NCI-H82 treated with DMSO at 0.1 percent for 48 hours (cell line): ENCODE results near the gene TXNDC2.
"Not testable (repeated sequence)": the region's sequence is repeated elsewhere in the genome, so short reads cannot be mapped to it uniquely, and the experiment has no call there.

Experiments used
- DNase-seq: peaks from one replicate; lab custom pipeline; 2025; ENCODE audit not compliant: unreplicated experiment; lab: John Stamatoyannopoulos, UW

Gene TXNDC2

DNA sequence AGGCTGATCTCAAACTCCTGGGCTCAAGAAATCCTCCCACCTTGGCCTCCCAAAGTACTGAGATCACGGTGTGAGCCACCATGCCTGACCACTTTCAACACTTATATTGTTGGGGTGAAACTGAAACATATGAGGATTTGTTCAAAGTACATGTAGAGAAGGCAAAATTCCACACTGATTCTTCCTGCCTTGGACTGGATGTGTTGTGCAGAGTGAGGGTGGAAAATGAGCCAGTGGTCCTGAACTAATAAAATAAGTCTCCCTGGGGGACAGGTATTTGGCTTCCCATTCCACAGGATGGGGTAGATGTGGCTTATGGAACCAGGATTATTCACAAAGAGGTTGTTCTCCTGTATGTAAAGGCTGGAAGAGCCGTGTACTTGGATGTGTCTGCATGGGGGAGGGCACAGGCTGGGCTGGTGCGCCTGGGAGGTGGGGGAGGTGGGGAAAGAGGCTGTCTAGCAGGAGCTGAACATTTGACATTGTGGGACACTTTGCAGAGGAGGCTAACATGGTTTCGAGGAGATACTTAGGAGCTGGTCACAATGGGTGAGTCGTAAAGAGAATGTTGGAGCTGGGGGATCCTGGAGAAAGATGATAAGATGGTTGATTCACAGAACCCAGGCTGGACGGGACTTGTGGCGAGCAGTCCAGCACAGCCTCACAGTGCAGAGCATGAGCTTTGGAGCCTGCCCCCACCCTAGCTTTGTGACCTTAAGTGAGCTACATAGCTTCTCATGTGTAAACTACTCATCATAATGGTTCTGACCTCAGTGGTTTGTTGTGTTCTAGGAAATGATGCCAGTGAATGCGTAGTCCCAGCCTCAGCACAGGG, at the start of gene TXNDC2:
TSS of gene TXNDC2 (plus strand) at position 804 of the 835 bp plus-strand sequence. CDS start 708 bp downstream, outside the sequence.
- no peak for DNase-seq

DNA sequence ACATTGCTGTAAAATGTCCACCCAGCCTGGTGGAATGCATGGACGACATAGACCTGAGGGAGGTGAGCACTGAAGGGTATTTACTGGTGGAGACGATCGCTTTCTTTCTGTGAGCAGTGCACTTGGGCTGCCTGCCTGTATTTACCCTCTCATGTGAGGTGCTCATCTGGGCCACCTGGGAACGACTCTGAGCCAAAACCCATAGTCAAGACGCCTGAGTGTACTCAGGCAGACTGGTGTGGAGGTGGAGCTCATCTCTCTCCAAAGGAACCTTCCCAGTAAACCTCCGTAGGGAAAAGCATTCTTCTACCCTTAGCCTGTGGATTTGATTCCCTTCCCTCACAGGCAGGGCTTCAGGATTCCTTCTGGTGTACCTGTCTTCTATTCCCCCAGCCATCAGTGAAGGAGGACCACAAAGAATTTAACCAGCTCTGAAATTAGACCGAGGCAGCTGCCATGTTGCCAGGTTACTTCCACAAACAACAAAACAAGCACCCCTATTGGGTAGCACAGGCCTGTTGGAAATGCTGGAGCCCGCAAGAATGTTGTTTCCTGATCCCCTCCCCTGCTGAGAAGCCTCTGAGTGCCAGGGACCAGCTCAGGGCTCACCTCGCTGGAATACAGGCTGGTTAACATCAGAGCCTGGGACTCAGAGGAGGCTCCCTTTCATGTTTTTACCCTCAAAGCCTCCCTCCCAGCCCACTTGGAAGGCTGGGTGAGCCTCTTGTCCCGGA, 47.5 kb upstream of the TXNDC2 start:
- no peak for DNase-seq

DNA sequence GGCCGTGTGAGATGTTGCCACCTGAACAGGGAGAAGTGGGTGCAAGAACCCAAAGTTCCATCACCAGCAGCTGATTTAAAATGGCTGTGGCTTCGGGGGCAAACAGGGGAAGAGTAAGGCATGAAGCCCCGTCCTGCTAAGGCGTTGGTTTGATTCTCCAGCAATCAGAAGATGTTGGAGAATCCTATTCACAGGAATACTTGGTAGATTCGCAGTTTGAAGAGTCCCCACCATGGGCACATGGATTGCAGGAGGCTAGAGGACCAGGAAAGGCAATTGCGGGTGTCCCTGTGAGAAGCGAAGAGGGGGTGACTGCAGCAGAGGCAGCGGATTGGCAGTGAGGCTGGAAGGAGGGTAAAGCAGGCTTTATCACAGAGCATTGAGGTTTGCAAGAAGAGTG, 46.6 kb upstream of the TXNDC2 start:
- DNase-seq: no peak

DNA sequence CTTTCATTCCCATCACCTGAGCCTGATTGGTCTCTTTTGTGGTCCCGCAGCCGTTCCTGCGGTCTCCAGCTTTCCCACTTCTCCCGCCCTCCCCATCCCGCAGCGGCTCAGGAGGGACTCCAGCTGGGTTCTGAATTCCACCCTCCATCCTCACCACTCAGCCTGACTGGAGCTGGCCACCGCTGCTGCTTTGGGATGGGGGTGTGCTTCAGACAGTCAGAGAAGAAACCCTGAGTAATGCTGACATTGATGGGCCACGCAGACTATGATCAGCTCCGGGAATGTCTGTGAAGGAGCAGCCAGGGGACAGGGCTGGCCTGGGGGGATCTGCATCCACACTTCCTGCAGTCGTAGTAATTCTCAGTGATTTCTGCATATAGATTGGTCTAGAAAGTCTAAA, 45.9 kb upstream of the TXNDC2 start:
- DNase-seq: no peak

DNA sequence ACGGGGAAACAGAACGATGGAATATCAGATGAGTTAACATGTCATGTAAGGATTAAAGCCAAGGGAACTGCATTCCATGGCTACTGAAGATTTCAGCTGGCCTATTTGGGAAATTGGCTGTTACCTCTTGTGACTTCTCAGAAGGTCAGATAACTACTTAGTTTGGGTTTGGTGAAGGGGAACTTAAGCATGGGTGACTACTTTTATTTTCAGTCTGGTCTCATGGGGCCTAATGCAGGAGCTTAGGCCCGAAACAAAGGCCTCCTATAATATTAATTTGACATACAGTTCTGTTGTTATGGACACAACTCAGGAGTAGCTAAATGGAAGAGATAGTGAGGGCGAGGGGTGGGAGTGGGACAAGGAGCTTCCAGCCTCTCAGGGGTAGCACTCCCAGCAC, 44.0 kb upstream of the TXNDC2 start:
- DNase-seq: no peak

DNA sequence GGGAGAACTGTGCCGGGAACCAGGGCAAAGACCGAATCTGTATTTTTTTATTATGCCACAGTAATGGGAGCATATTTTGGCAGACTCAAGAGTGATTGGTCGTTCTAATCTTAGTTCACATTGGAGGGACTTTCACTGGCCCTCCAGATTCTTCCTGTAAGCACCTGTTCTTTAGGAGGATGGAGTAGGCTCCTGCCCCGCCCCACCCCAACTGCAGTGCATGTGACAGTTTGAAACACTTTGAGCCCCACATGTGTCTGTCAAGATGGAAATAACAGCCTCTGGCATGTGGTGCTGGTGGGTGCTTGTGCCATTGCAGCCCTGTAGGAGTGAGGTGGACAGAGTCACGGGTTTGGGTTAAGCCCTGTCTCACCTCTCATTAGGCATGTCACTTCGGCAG, 43.3 kb upstream of the TXNDC2 start:
- DNase-seq: no peak

DNA sequence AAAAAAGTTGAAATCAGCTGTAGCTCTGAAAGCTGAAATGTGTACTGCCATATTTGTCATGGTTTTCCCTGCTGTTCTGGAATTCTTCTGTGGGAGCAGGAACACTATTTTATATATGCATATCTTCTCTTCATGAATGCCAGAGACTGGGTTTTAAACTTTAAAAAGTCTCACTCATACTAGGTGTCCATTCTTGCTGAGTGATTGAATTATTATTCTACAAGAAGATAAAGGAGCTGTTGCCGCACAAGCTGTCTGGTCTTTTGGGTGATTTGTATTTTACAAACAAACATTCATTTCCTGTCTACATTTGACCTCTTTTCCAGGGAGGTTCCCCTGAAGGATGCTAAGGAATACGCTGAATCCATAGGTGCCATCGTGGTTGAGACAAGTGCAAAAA, 40.5 kb upstream of the TXNDC2 start:
- DNase-seq: no peak

DNA sequence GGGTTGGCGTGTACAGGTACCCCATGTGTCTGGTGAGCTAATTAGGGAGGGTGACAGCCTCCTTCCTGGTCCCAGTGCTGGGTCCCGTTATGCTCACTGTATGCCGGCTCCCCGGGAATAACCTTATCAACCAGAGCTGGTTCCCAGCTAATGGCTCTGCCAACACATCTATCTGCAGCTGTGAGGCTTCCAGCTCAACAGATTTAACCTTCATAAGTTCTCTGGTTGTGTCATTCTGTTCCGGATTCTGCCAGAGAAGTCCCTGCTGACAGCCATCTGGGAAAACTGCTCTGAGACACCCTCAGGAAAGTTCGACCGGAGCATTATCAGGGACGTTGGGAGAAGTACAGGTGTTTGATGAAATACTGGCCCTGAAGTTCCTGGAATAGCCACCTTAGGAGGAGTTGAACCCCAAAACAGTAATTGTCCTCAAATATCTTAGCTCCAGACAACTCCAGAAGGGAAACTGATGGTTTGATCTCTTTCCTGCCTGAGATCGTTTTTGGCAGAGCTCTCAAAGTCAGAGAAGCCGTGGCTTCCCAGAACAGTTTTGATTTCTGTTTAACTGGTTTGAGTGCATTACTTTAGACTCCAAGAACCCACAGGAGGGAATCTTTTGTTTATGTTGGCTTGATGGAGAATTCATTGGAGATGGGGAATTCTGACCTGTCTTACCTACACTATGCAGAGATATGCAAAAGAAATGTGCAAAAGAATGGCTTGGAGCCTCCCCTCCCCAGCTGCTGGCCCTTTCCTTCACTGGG, 39.4 kb upstream of the TXNDC2 start:
- no peak for DNase-seq

DNA sequence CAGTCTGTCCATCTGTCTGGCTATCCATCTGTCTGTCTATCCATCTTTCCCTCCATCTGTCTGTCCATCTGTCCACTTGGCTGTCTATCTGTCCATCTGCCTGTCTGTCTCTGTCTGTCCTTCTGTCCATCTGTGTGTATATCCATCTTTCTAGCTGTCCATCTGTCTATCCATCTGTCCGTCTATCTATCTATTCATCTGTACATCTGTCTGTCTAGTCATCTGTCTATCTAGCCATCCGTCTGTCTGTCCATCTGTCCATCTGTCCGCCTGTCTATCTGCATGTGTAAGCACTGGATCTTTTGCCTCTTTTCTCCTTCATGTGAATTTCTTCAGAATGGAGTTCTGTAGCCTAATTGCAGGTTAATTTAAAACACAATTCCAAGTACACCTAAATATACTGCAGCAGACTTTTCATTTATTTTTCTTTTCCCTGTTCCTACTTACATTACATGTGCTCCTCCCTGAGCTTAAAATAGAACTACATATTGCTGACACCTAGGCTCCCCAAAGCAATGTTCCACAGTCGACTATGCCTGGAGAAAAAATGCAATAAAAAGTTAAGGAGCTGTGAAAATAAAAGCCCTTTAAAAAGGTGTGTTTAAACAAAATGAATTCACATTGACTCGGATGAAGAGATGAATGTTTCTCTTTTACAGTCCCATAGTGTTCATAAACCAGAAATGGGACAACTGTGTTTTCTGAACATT, 37.4 kb upstream of the TXNDC2 start:
- DNase-seq: peak; percentile 39

DNA sequence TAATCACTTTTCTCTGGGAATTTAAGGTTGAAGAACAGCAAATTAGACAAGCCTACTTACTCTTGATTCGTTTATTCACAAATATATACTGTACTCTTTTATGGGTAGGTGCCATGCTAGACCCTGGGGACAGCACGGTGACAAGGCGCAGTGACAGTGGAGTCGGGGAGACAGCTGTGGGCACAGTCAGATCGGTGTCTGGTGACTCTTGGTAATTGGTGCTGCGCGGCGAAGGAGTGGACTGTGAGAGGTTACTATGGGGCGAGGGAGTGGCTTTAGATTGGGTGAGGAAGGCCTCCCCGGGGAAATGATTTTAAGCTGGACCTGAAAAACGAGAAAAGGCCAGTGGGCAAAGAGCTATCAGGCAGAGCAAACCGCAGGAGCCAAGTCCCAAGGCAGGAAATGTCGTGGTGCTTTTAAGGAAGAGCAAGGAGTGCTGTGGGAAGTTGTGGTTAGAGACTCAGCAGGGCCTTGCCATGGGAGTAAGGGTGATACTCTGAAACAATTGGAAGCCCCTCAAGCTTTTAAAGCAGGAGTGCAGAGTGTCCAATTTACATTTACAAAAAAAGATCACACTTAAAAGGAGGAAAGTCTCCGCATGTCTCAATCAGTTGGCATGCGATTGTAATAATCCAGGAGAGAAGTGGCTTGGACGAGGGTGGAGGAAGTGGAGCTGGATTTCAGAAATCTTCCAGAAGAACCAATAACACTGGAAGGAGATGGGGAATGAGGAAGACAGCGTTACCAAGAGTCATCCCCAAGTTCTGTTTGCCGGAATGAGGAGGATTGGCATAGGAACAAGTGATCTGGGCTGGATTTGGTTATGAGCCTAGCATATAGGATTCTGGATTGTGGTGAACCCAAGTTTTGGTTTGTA, 36.1 kb upstream of the TXNDC2 start:
- no peak for DNase-seq

DNA sequence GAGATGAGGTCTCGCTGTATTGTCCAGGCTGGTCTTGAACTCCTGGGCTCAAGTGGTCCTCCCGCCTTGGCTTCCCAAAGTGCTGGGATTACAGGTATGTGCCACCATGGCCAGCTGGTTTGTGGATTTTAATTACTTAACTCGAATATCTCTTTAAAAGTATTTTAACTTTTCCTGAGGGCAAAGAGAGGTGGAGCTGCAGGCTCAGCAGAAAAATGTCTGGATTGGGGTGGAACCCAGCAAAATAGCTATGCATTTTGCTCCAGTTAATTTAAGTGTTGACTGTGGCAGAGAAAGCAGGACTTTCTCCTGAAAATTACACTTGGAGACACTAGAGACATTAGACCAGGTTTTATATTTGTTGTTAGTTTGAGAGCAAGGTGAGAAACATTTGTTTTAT, 35.5 kb upstream of the TXNDC2 start:
- DNase-seq: no peak

DNA sequence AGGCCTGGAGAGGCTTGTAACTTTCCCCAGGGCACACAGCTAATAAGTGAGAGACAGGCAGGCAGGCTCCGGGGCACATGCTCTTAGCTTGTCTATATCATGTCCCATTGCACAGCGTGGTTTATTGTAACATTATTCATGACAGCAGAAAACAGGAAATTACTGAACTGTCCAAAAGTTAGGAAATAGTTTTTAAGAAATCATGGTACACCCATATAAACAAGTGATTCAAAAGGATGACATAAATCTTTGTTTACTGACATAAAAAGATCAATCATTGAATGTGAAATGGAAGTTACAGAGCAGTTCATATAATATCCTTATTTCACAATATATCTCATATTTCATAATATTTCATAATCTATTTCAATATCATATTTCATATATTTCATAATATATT, 34.3 kb upstream of the TXNDC2 start:
- no peak for DNase-seq

DNA sequence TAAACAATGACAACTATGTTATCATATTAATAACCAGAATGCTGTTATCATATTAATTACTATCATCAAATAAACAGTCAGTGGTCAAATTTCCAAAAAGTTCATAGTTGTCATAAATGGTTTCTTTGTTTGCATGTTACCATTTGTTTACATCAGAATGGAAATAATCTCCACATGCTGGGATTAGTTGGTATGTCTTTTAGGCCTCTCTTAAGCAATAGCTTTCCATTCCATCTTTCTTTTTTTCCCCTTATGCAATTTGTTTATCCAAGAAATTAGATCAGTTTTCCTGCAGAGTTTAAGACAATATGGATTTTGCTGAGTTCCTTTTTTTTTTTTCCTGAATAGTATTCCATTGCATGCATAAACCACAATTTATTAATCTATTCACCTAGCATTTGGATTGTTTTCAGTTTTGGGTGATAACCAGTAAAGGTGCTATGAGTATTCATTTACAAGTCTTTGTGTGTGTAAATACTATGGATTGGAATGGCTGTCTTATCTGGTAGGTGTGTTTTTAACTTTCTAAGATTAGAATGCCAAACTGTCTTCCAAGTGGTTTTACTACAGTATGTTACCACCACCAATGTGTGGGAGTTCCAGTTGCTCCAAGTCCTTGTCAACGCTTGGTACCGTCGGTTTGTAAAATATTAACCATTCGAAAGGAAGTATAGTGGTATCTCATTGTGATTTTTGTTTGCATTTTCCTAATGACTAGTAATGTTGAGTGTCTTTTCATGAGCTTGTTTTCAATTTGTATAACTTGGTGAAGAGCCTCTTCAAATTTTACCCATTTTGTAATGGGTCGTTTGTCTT, 33.3 kb upstream of the TXNDC2 start:
- no peak for DNase-seq

DNA sequence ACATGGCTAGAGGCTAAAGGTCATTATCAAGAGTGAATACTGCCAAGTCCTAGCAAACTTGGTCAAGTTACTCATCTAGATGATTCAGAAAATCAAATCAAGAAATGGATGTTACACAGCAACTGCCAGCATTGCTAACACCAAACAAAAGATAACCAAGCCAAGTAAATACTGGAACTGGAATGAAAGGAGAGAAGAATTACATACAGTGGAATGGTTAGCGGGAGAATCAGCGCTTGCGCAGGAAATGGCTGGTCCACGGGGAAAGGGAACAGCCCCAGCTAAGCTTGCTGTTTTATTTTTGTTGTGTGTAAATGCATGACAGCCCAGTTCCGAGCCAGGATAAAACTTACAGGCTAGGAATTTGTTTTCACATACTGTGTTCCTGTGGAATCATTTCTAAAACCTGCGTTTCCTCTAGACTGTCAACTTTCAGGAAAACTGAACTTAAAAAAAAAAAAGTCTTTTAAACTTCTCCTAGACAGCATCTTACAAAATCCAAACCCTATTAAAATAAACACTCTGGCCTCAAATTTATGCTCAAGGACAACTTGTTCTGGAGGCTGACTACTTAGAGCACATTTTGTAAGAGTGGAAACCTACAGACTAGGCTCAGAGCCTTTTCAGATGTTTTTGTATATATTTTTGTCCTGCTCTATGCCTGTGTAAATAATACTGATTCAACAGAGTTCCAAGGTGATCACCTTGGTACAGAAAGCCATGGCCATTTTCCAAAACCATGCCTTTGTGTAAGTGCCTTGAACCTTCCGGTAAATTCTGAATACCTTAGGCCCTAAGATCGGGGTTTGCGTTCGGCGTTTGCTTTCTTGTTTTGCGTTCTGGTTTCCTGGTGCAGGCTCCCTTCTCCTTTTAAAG, 30.7 kb upstream of the TXNDC2 start:
- no peak for DNase-seq

DNA sequence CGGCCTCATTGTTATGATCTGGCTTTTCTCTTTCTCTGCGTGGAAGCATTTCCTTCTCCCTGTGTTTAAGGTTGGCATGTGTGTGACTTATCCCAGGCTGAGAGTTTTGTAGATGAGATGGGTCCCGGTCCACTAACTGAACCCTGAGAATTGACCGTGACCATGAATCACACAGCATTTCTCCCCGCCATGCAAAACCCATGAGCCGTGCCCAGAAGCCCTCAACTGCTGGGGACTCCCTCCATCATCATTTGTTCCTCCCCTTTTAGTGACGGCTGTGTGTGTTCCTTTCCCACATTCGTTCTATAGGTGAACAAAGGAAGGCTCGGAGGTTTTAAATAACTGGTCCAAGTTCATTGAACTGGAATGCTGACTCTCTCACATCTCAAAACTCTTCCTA, 30.1 kb upstream of the TXNDC2 start:
- no peak for DNase-seq

DNA sequence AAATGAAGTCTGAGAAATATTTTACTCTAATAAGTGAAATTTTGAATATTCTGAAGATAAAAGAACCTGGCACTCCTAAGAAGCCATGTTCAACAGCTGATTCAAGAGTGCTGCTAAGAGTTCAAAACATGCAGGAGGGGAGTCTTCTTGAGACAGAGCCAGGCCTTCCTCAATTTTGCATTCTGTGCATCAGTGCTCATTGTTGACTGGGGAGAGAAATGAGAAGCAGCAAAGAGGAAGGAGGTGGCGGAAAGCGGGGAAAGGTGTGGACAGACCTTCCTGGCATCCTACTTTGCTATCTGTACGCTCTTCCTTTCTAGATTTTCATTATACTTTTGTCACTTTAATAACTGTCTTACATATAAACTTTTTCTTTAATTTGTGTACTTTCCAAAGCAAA, 29.7 kb upstream of the TXNDC2 start:
- no peak for DNase-seq

DNA sequence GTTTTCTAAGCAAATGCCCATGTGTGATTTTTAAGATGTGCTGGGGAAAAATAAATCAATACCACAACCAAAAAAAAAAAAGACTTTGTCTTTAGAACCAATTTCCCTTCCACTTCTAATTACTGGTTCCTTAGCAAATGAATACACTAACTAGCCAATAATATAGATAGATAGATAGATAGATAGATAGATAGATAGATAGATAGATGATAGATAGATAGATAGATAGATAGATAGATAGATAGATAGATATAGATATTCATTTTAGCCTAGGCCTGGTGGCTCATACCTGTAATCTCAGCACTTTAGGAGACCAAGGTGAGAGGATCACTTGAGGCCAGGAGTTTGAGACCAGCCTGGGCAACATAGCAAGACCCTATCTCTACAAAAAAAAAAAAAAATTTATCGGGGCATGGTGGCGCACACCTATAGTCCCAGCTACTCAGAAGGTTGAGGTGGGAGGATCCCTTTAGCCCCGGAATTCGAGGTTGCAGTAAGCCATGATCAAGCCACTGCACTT, 28.2 kb upstream of the TXNDC2 start:
- not testable (repeated sequence) for DNase-seq

DNA sequence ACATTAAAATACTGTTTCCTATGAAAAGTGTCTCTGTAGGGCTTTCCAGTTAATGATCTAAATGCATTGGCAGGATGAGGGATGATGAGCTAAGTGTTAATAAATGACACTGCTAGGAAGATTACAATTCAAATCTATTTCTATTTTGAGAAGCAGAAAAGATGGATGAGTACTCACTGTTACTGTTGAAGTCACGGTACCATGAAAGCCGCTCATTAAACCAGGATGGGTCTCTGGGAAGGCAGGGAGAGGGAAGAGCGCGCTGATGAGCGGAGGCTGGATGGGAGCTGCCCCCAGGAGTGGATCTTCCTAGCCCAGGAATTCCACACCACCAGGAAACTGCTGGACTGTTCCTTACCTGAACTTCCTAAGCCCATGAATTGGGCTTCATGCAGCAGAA, 27.1 kb upstream of the TXNDC2 start:
- DNase-seq: no peak
